ENCODE results near the gene RAD23B.
A peak's percentile ranks its signal among the peaks of the same experiment; 100 is the strongest.

RAD23B gene

GRCh38 chr9:107348836-107349235 is 65.8 kb downstream of the RAD23B start:
- ATAC-seq: no peak
- Mint-ChIP-seq H3K27ac (no peak overlapping the region), H3K4me3 (no peak overlapping the region), H3K36me3 (ENCODE audit: low read depth) (no peaks in the 10 kb centered on the region), H3K9me3 (no peaks in the 10 kb centered on the region), H3K27me3 (peaks cover 15% of the 10 kb centered on the region), H3K4me1 (peaks cover 2% of the 10 kb centered on the region)
- DNase-seq: no peak

DNA sequence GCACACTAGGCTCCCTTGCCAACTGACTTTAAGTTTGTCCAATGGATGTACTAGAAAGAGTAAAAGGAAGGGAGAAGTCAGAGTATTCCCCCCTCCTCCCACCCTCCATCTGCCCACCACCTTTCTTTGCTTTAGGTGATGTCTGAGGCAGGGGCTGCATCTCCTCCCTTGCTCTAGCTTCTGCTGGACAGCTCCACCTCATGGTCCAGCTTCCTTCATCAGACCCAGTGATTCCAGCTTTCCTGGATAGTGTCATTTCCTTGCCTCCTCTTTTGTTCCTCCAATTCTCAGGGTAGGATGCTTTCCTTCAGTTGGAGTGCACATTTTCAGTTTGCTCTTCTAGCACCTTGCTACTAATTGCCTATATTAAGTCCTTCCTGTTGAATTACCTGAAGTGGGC is 67.4 kb downstream of the RAD23B start:
- Mint-ChIP-seq H3K36me3 (ENCODE audit: low read depth) (no peaks in the 10 kb centered on the region), H3K27me3 (peaks cover 20% of the 10 kb centered on the region), H3K9me3 (no peaks in the 10 kb centered on the region), H3K4me3 (no peak overlapping the region), H3K4me1 (no peaks in the 10 kb centered on the region), H3K27ac (no peak overlapping the region)
- no peak for DNase-seq
- ATAC-seq: no peak

- Mint-ChIP-seq H3K4me3 (no peak overlapping the region), H3K9me3 (no peaks in the 10 kb centered on the region), H3K27me3 (peaks cover 20% of the 10 kb centered on the region), H3K4me1 (no peaks in the 10 kb centered on the region), H3K27ac (no peak overlapping the region), H3K36me3 (ENCODE audit: low read depth) (no peaks in the 10 kb centered on the region)
- no peak for DNase-seq
- ATAC-seq: peak; percentile 46
Observed at GRCh38 chr9:107351382-107352045, 68.4 kb downstream of the RAD23B start.

DNA sequence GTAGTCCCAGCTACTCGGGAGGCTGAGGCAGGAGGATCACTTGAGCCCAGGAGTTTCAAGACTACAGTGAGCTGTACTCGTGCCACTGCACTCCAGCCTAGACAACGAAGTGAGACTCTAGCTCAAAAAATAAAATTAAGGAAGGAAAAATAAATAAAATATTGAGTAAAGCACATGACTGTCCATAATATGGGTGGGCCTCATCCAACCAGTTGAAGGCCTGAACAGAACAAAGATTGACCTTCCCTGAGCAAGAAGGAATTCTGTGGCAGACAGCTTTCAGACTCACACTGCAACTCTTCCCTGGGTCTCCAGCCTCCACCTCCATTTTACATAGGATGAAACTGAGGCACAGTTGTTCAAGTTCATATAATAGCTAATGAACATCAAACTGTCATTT is 72.3 kb downstream of the RAD23B start:
- ATAC-seq: no peak
- Mint-ChIP-seq H3K36me3 (ENCODE audit: low read depth) (no peaks in the 10 kb centered on the region), H3K4me3 (no peak overlapping the region), H3K27me3 (peaks cover 24% of the 10 kb centered on the region), H3K27ac (no peak overlapping the region), H3K9me3 (no peaks in the 10 kb centered on the region), H3K4me1 (no peaks in the 10 kb centered on the region)
- DNase-seq: no peak

DNA sequence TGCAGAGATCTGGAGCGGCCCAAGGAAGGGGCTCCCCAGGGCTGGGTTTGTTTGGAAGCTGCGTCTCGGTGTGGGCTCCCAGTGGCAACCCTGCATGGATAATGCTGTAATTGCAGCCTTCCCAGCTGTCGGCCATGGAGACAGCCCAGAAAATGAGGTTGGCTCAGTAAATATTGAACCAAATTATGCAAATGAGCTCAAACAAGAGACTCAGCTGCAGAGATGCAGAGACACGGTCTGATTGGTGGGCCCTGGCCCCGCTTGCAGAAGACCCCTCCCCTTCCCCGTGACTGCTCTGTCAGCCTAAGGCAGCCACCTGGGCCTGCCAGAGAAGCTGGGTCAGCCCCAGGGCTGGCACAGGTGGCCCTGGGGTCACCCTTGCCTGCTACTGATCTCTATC is 75.9 kb downstream of the RAD23B start:
- Mint-ChIP-seq H3K4me1 (peaks cover 4% of the 10 kb centered on the region), H3K27me3 (peaks cover 8% of the 10 kb centered on the region), H3K9me3 (no peaks in the 10 kb centered on the region), H3K27ac (no peak overlapping the region), H3K4me3 (no peak overlapping the region), H3K36me3 (ENCODE audit: low read depth) (no peaks in the 10 kb centered on the region)
- no peak for ATAC-seq
- DNase-seq: no peak

DNA sequence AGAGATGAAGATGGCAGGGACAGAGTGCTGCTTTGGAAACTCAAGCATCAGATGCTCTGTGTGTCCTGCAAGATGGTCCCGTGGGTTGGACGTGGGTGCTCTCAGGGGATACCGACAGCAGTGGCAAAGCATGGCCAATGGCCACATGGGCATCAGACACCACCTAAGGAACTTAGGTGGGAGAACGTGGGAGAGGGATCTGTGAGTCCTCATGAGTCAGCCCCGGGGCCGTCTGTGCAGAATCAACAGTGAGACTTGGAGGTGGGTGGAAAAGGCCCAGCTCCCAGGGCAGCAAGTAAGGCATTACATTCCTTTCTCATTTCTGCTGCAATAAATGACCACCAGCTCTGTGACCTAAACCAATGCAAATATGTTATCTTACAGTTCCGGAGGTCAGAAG is 77.0 kb downstream of the RAD23B start:
- Mint-ChIP-seq H3K9me3 (no peaks in the 10 kb centered on the region), H3K27ac (no peak overlapping the region), H3K27me3 (peaks cover 4% of the 10 kb centered on the region), H3K4me1 (peaks cover 4% of the 10 kb centered on the region), H3K4me3 (no peak overlapping the region), H3K36me3 (ENCODE audit: low read depth) (no peaks in the 10 kb centered on the region)
- ATAC-seq: no peak
- DNase-seq: no peak

GRCh38 chr9:107361816-107362215 is 78.7 kb downstream of the RAD23B start:
- Mint-ChIP-seq H3K4me1 (peaks cover 4% of the 10 kb centered on the region), H3K4me3 (no peak overlapping the region), H3K9me3 (no peaks in the 10 kb centered on the region), H3K27me3 (peaks cover 4% of the 10 kb centered on the region), H3K27ac (no peak overlapping the region), H3K36me3 (ENCODE audit: low read depth) (no peaks in the 10 kb centered on the region)
- ATAC-seq (no peak), DNase-seq (no peak)

DNA sequence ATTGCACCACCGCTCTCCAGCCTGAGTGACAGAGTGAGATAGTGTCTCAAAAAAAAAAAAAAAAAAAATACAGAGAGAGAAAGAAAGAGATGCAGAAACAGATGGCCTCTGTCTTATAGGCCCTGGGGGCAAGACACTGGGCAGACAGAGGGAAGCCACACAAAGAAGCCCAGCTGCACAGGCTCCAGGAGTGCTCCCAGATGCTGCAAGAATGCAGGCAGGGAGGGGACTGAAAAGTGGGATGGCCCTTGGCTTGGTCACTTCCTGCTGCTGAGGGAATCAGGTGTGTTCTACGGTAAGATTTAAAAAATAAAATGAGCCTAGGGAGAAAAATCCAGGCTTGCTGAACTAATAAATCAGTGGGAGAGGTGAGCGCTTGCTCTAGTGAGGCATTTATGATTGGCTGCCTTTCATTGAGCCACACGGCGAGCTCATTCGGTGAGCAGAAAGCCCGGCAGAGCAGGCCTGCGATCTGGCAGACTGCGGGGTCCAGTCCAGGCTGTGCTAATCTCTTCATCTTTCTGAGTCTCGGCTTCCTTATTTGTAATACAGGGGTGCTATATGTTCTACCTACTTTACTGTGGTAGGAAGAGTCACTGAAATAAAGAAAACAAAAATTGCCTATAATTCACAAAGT is 80.6 kb downstream of the RAD23B start:
- Mint-ChIP-seq H3K36me3 (ENCODE audit: low read depth) (no peaks in the 10 kb centered on the region), H3K27me3 (peaks cover 2% of the 10 kb centered on the region), H3K27ac (no peak overlapping the region), H3K4me1 (peaks cover 4% of the 10 kb centered on the region), H3K9me3 (no peaks in the 10 kb centered on the region), H3K4me3 (no peak overlapping the region)
- no peak for ATAC-seq
- DNase-seq: no peak

DNA sequence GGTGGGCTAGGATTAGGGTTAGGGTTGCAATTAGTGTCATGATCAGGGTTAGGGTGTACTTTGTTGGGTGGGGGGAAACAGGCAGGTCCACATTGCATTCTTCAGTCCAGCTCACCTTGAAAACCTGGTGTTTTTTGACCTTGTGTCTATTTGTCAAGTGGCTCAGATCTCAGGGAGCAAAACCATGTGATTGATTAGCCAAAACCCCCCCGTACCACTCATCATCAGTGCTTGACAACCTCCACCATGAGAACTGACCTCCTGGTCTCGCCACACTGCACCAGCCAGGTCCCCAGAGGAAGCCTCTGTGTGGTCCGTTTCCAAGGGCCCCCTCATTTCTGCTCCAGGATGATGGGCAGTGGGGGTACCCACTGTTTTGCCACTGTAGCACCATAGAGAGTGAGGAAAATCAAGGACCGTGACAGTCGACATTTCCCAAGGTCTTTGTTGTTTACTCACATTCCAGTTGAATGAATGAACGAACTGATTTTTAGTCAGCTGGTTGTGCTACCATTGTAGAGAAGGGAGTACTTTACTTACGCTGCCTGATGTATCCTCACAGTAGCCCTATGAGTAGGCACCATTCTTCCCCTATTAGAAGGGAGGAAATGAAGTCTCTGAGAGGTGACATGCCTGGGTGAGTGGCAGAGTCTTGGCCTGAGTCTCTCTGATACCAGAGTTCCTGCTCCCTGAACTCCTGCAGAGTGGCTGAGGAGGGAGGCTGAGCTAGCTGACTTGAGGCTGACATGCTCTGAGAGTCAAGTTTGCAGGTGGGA is 84.8 kb downstream of the RAD23B start:
- no peaks in the 10 kb centered on the region for H3K4me1 Mint-ChIP-seq
- DNase-seq (no peak), ATAC-seq (no peak)
- no peak overlapping the region for H3K4me3 Mint-ChIP-seq
- peaks cover 11% of the 10 kb centered on the region for H3K27me3 Mint-ChIP-seq
- H3K36me3 Mint-ChIP-seq (ENCODE audit: low read depth): no peaks in the 10 kb centered on the region
- H3K9me3 Mint-ChIP-seq: no peaks in the 10 kb centered on the region
- no peak overlapping the region for H3K27ac Mint-ChIP-seq

DNA sequence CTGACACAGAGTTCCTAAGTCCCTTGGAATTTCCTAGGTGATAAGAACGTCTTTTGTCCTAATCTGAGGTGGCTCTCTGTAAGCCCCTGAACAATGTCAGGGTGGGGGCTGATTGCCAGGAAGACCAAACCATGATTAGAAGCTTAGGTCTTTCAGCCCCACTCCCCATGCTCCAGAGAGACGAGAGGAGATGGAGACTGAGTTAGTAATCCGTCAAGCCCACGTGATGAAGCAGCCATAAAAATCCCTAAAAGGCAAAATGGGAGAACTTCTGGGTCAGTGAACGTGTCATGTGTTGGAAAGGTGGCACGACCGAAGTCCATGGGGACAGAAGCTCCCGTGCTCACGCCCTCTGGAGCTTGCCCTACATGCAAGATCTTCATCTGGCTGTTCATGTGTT is 85.6 kb downstream of the RAD23B start:
- ATAC-seq: no peak
- Mint-ChIP-seq H3K27ac (no peak overlapping the region), H3K27me3 (peaks cover 11% of the 10 kb centered on the region), H3K4me1 (no peaks in the 10 kb centered on the region), H3K4me3 (no peak overlapping the region), H3K9me3 (no peaks in the 10 kb centered on the region), H3K36me3 (ENCODE audit: low read depth) (no peaks in the 10 kb centered on the region)
- DNase-seq: no peak

GRCh38 chr9:107373809-107374208 is 90.7 kb downstream of the RAD23B start:
- no peak for ATAC-seq
- no peaks in the 10 kb centered on the region for H3K4me1 Mint-ChIP-seq
- no peak for DNase-seq
- H3K4me3 Mint-ChIP-seq: no peak overlapping the region
- peaks cover 12% of the 10 kb centered on the region for H3K27me3 Mint-ChIP-seq
- no peaks in the 10 kb centered on the region for H3K36me3 Mint-ChIP-seq (ENCODE audit: low read depth)
- no peak overlapping the region for H3K27ac Mint-ChIP-seq
- no peaks in the 10 kb centered on the region for H3K9me3 Mint-ChIP-seq

GRCh38 chr9:107375001-107375400 is 91.9 kb downstream of the RAD23B start:
- ATAC-seq (no peak), DNase-seq (no peak)
- Mint-ChIP-seq H3K27ac (no peak overlapping the region), H3K4me3 (no peak overlapping the region), H3K9me3 (no peaks in the 10 kb centered on the region), H3K4me1 (no peaks in the 10 kb centered on the region), H3K27me3 (peaks cover 3% of the 10 kb centered on the region), H3K36me3 (ENCODE audit: low read depth) (no peaks in the 10 kb centered on the region)

DNA sequence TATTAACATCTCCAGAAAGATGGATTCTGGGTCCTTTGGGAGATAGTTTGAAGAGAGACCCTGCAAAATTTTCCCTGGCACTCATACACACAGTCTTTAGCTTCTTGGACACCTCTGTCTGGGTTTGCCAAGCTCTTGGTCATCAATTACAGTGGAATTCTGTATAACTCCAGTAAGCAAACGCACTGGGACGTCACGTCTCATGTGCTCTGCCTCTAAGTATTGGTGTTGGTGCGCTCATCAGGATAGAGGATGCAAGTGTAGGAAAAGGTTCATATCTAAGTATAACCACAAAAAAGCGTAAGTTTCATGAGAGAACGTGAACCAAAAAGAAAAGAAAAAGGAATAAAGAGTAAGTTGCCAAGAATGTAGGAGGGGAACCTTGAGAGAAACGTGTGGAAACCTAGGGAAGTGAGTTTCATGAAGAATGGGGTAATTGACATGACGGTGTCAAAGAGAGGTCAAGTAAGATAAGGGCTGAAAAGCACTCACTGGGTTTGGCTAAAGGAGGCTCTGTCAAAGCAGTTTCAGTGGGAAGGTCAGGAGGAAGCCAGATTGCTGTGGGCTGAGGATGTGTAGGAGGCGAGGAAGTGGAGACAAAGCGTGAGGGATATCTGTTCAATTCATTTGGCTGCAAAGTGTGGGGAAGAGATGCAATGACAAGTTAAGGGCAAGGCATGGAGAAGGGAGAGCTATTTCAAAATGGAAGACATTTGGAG is 92.7 kb downstream of the RAD23B start:
- no peaks in the 10 kb centered on the region for H3K4me1 Mint-ChIP-seq
- H3K27ac Mint-ChIP-seq: no peak overlapping the region
- no peak for ATAC-seq
- no peak for DNase-seq
- no peaks in the 10 kb centered on the region for H3K36me3 Mint-ChIP-seq (ENCODE audit: low read depth)
- no peak overlapping the region for H3K4me3 Mint-ChIP-seq
- no peaks in the 10 kb centered on the region for H3K9me3 Mint-ChIP-seq
- peaks cover 3% of the 10 kb centered on the region for H3K27me3 Mint-ChIP-seq

- peaks cover 6% of the 10 kb centered on the region for H3K27me3 Mint-ChIP-seq
- no peak overlapping the region for H3K27ac Mint-ChIP-seq
- H3K9me3 Mint-ChIP-seq: no peaks in the 10 kb centered on the region
- no peaks in the 10 kb centered on the region for H3K4me1 Mint-ChIP-seq
- ATAC-seq (no peak), DNase-seq (no peak)
- no peak overlapping the region for H3K4me3 Mint-ChIP-seq
- H3K36me3 Mint-ChIP-seq (ENCODE audit: low read depth): no peaks in the 10 kb centered on the region
Observed at GRCh38 chr9:107378006-107378405, 94.9 kb downstream of the RAD23B start.

Measured in activated naive CD8-positive, alpha-beta T cell treated with anti-CD3 and anti-CD28 coated beads, Interleukin-2, amount 50 U/mL, for 24 hours (primary cell).